HepG2 (cell line): ENCODE data around the gene RPLP2. TPM values are rescaled to one million over a fixed set of nuclear protein-coding genes. Genes with fewer than 3 reads are reported as not detected.

Experiments
- AGO1 ChIP-seq: fragments of 200-400 bp; formaldehyde crosslinking; IDR thresholded peaks from 2 replicates; pipeline ENCODE4 v1.6.1; 2017; ENCODE audit warnings: mild to moderate bottlenecking, low read depth, low read length, moderate library complexity; ENCODE audit not compliant: poor library complexity, severe bottlenecking
- AGO2 ChIP-seq: fragments of 200-400 bp; formaldehyde crosslinking; optimal IDR thresholded peaks from 2 replicates; pipeline ENCODE3; 2017; ENCODE audit warnings: mild to moderate bottlenecking, low read depth, low read length, moderate library complexity
- ELF3 ChIP-seq: IDR thresholded peaks from 2 replicates; pipeline ENCODE4 v1.6.1; 2016; ENCODE audit warnings: missing genetic modification reagents, missing compliant biosample characterization
- POLR2G ChIP-seq: fragments of 200-400 bp; formaldehyde crosslinking; IDR thresholded peaks from 2 replicates; pipeline ENCODE4 v1.6.1; 2018; ENCODE audit warnings: mild to moderate bottlenecking, low read depth, low read length, moderate library complexity
- ZNF780A ChIP-seq: sonication (generic); formaldehyde crosslinking; IDR thresholded peaks from 2 replicates; pipeline ENCODE4 v1.8.0; 2022; ENCODE audit warnings: mild to moderate bottlenecking, missing genetic modification reagents, moderate library complexity
- polyA plus RNA-seq, 8 experiments: library from polyadenylated mRNA; depleted of rRNA in 3 of 8; stranded (reverse) in 7 of 8; unstranded in 1 of 8; fragments of >200 nt; fragmentation: Illumina TruSeq in 4 of 8; extraction: Trizol in 4 of 8; gene quantifications; 2 replicates each; pipeline versions ENCODE4 v1.2.1 to v1.2.3, GENCODE V29; 2011 to 2016; ENCODE audit warnings: low read depth in 4 of 8, missing spikeins in 1 of 8, mixed read lengths in 1 of 8; ENCODE audit not compliant: insufficient read depth in 1 of 8
- total RNA-seq, 5 experiments: library from RNA; depleted of rRNA; stranded (reverse); fragments of >200 nt; fragmentation: Illumina TruSeq; extraction: Trizol; gene quantifications; 2 replicates each; pipeline ENCODE4 v1.2.3, GENCODE V29; 2016; ENCODE audit warnings: low read depth in 1 of 5
- TF ChIP-seq, protein P1 (sequence below): sonication (generic); formaldehyde crosslinking; IDR thresholded peaks from 2 replicates; pipeline ENCODE4 v1.5.1; 2020; ENCODE audit warnings: mild to moderate bottlenecking, missing genetic modification reagents
- TF ChIP-seq, protein P2 (sequence below): sonication (generic); formaldehyde crosslinking; IDR thresholded peaks from 2 replicates; pipeline ENCODE4 v1.4.0; 2020; ENCODE audit warnings: low read depth, mild to moderate bottlenecking, missing genetic modification reagents

The RPLP2 gene
- total and polyA plus RNA-seq, 2 of the 13 experiments (the other 11 are each of a cell fraction or from before 2014, with no cell fraction given): 978 to 2,106 TPM

GRCh38 chr11:836700-837099, 26.9 kb downstream of the RPLP2 start (continued):
- TF ChIP-seq, protein P1, sequence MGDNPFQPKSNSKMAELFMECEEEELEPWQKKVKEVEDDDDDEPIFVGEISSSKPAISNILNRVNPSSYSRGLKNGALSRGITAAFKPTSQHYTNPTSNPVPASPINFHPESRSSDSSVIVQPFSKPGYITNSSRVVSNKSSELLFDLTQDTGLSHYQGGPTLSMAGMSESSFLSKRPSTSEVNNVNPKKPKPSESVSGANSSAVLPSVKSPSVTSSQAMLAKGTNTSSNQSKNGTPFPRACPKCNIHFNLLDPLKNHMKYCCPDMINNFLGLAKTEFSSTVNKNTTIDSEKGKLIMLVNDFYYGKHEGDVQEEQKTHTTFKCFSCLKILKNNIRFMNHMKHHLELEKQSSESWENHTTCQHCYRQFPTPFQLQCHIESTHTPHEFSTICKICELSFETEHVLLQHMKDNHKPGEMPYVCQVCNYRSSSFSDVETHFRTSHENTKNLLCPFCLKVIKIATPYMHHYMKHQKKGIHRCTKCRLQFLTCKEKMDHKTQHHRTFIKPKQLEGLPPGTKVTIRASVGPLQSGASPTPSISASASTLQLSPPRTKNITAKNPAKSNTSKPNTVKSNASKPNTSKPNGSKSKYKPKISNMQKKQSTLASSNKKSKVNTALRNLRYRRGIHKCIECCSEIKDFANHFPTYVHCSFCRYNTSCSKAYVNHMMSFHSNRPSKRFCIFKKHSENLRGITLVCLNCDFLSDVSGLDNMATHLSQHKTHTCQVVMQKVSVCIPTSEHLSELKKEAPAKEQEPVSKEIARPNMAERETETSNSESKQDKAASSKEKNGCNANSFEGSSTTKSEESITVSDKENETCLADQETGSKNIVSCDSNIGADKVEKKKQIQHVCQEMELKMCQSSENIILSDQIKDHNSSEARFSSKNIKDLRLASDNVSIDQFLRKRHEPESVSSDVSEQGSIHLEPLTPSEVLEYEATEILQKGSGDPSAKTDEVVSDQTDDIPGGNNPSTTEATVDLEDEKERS (CRISPR knock-in tag): no peak
- TF ChIP-seq, protein P2, sequence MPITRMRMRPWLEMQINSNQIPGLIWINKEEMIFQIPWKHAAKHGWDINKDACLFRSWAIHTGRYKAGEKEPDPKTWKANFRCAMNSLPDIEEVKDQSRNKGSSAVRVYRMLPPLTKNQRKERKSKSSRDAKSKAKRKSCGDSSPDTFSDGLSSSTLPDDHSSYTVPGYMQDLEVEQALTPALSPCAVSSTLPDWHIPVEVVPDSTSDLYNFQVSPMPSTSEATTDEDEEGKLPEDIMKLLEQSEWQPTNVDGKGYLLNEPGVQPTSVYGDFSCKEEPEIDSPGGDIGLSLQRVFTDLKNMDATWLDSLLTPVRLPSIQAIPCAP (CRISPR knock-in tag): no peak
- TF ChIP-seq AGO1 (peak; percentile 23), POLR2G (peak; percentile 54; the same call in 1 of the 2 replicates), ZNF780A (CRISPR knock-in tag) (0 out of 2 replicates have a peak, but pooled peaks have one; percentile 33), ELF3 (CRISPR knock-in tag) (no peak), AGO2 (peak; percentile 55)
